Lower leg skin (tissue), 4 donors: Measurements from ENCODE around the gene FOXB1. TPM values are rescaled to one million over a fixed set of nuclear protein-coding genes. Genes with fewer than 3 reads are reported as not detected.

Source experiments
- DNase-seq, 2 donors: peaks; one replicate each; pipeline ENCODE4 v3.0.0-alpha.2; 2019; ENCODE audit warnings: low spot score in 2 of 2
- H3K4me3 ChIP-seq: fragments of 200-600 bp; sonication (generic); 2 replicates; pipeline ENCODE4 v1.5.1; 2017; ENCODE audit warnings: mild to moderate bottlenecking, low read depth; ENCODE audit not compliant: poor library complexity, severe bottlenecking
- CTCF ChIP-seq, 3 donors: fragments of 450-650 bp; IDR thresholded peaks; one replicate each; pipeline ENCODE4 v1.5.1; 2016; ENCODE audit warnings: antibody characterized with exemption in 3 of 3, mild to moderate bottlenecking in 3 of 3, moderate library complexity in 2 of 3
- POLR2A ChIP-seq, 2 donors: fragments of 450-650 bp; IDR thresholded peaks; one replicate each; pipeline ENCODE4 v1.6.1; 2016 to 2017; ENCODE audit warnings: antibody characterized with exemption in 2 of 2, mild to moderate bottlenecking in 1 of 2, moderate library complexity in 1 of 2
- WGBS, 2 donors: methylation state at CpG; one replicate each; pipeline ENCODE4 v1.1.5; 2018; 5-methylcytosine and 5-hydroxymethylcytosine counted together
- intact Hi-C: fragments of 100-400 bp; cut with DNase I; formaldehyde crosslinking; loops from one replicate; pipeline ENCODE4 v1.15.0; 2023; ENCODE audit warnings: low total_unique reads
- total RNA-seq, 4 donors: library from RNA; depleted of rRNA; stranded (reverse); fragments of >200 nt; gene quantifications; one replicate each; pipeline ENCODE4 v1.1.0, GENCODE V29; 2016

The FOXB1 gene
- total RNA-seq = not detected

GRCh38 chr15:60004009-60004845 is at the start of gene FOXB1:
Gene FOXB1 (plus strand): TSS chr15:60004311. CDS start chr15:60004964, 653 bp downstream.
- no peak within 1 kb of the TSS for H3K4me3 ChIP-seq
- intact Hi-C loops = no loop called here
- WGBS, 2 donors = 3 to 4% methylated on average over 40 to 84 of the region's 84 CpGs

GRCh38 chr15:59958288-59958687 is 45.8 kb upstream of the FOXB1 start:
- no peak for DNase-seq
- intact Hi-C loops = no loop called here
- H3K4me3 ChIP-seq = no peak overlapping the region
- TF ChIP-seq CTCF (IDR thresholded peaks at IDR 0.05) = no peak
- TF ChIP-seq POLR2A (IDR thresholded peaks at IDR 0.05) = no peak

More at GRCh38 chr15:60004009-60004845, at the start of gene FOXB1:
- TF ChIP-seq CTCF (IDR thresholded peaks at IDR 0.05) = no peak
- no peak for TF ChIP-seq POLR2A (IDR thresholded peaks at IDR 0.05)
- no peak for DNase-seq

- intact Hi-C loops = no loop called here
- no peak for DNase-seq
- TF ChIP-seq POLR2A (IDR thresholded peaks at IDR 0.05) (no peak), CTCF (IDR thresholded peaks at IDR 0.05) (no peak)
Observed at GRCh38 chr15:59960318-59960717, 43.8 kb upstream of the FOXB1 start.

GRCh38 chr15:59963322-59963721 is 40.8 kb upstream of the FOXB1 start:
- DNase-seq = no peak
- intact Hi-C loops = no loop called here
- WGBS, 2 donors = 90 to 97% methylated on average over 1 of the region's 1 CpG
- no peak overlapping the region for H3K4me3 ChIP-seq
- TF ChIP-seq POLR2A (IDR thresholded peaks at IDR 0.05) (no peak), CTCF (IDR thresholded peaks at IDR 0.05) (no peak)

More at GRCh38 chr15:59960318-59960717, 43.8 kb upstream of the FOXB1 start:
- H3K4me3 ChIP-seq = no peak overlapping the region

GRCh38 chr15:59963925-59964324 is 40.2 kb upstream of the FOXB1 start:
- no peak for TF ChIP-seq POLR2A (IDR thresholded peaks at IDR 0.05)
- no peak for TF ChIP-seq CTCF (IDR thresholded peaks at IDR 0.05)
- intact Hi-C loops = no loop called here
- H3K4me3 ChIP-seq = no peak overlapping the region
- DNase-seq = no peak

- no peak overlapping the region for H3K4me3 ChIP-seq
- WGBS, 2 donors = 90 to 92% methylated on average over 6 of the region's 6 CpGs
- DNase-seq = no peak
- TF ChIP-seq CTCF (IDR thresholded peaks at IDR 0.05) = no peak
- no peak for TF ChIP-seq POLR2A (IDR thresholded peaks at IDR 0.05)
- intact Hi-C loops = no loop called here
Observed at GRCh38 chr15:59965741-59966140, 38.4 kb upstream of the FOXB1 start.
